Activated CD8-positive, alpha-beta memory T cell treated with anti-CD3 and anti-CD28 coated beads for 24 hours (primary cell): ENCODE measurements around the gene NXPH1.

Experiments used
- DNase-seq: peaks from one replicate; pipeline ENCODE4 v3.0.0-alpha.2; 2020

NXPH1 gene

DNA sequence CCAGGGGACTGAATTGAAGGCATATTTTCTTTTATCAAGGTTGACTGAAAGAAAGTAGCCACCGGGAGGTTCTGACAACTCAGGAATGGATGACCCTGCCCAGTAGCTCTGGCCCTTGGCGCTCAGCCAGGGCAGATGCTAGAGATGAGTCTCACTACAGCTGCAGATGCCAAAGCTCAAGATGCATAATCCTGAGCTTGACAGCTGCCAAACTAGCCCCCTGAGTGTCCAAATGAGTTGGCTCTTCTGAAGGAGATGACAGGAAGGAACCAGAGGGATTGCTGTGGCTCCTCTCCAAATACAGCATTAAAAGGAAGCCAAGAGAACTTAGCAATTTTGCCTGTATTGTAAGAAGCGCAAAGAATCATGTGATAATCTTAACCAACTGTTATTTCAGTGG is 78.4 kb downstream of the NXPH1 start:
- no peak for DNase-seq

GRCh38 chr7:8514781-8515519 is 81.5 kb downstream of the NXPH1 start:
- DNase-seq = no peak

DNA sequence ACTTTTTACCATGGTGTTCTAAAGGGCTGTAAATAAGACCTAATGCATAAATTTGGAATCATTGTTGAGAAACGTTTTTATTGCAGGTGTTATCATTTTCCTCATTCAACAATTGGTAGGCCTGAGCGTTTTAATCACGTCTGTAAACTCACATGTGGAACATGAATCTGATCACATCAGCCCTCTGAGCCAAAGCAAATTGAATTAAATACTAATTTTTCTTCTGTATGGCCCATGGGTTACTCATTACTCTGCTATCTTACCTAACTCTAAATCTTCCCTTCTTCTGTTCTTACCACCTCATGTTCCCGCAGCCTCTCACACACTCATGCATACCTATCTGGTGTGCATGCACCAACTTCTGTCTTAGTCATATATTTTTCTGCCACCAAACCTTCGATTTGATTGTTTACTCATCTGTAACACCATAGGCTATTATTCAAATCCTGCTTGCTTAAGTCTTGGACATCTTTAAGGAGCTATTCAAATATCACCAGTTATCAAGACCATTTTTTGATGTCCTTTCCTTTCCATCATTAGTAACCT is 82.3 kb downstream of the NXPH1 start:
- DNase-seq = no peak

DNA sequence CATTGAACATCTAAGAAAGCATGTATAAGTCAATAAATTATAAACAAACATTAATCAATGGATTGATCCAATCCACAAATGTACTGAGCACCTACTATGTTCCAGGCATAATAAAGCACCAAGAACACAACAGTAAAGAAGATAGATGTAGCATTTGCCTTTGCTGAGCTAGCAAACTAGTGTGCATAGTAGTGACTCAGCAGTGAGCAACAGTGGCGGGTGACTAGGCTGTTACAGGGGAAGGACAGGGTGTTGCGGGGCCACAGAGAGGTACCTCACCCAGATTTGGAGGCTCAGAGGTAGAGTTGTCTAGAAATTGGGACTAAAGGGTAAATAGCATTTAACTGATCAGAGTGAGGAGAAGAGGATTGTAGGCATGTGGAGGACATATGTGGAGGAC is 83.6 kb downstream of the NXPH1 start:
- DNase-seq = no peak

- DNase-seq = no peak
Measured at GRCh38 chr7:8528311-8528710, 94.9 kb downstream of the NXPH1 start.

GRCh38 chr7:8531991-8532515 is 98.6 kb downstream of the NXPH1 start:
- no peak for DNase-seq

DNA sequence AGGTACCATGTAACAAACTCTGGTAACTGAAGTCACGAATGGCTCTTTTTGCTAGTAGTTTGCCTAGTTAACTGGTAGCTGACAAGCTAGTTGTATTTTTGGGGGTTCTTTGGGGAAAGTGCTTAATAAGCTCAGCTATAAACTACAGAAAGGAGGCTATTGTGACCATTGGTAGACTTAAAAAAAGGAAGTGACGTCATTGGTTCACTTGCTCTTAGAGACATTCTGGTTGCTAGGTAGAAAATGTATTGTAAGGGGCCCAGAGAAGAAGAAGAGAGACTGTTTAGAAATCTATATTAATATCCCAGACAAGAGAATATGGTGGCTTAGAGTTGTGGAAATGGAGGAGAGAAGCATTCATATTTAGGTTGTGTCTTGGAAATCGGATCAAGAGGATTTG is 103.0 kb downstream of the NXPH1 start:
- no peak for DNase-seq

GRCh38 chr7:8549046-8549445 is 115.6 kb downstream of the NXPH1 start:
- no peak for DNase-seq

GRCh38 chr7:8560501-8560900 is 127.1 kb downstream of the NXPH1 start:
- no peak for DNase-seq

- DNase-seq = no peak
Measured at GRCh38 chr7:8561449-8561848, 128.0 kb downstream of the NXPH1 start.

GRCh38 chr7:8564281-8564680 is 130.9 kb downstream of the NXPH1 start:
- no peak for DNase-seq

- no peak for DNase-seq
Measured at GRCh38 chr7:8566016-8566415, 132.6 kb downstream of the NXPH1 start.

- no peak for DNase-seq
Measured at GRCh38 chr7:8567626-8568025, 134.2 kb downstream of the NXPH1 start.

GRCh38 chr7:8579661-8580194 is 146.3 kb downstream of the NXPH1 start:
- DNase-seq = no peak

- no peak for DNase-seq
Measured at GRCh38 chr7:8581842-8582241, 148.4 kb downstream of the NXPH1 start.

GRCh38 chr7:8582728-8583127 is 149.3 kb downstream of the NXPH1 start:
- DNase-seq = no peak

DNA sequence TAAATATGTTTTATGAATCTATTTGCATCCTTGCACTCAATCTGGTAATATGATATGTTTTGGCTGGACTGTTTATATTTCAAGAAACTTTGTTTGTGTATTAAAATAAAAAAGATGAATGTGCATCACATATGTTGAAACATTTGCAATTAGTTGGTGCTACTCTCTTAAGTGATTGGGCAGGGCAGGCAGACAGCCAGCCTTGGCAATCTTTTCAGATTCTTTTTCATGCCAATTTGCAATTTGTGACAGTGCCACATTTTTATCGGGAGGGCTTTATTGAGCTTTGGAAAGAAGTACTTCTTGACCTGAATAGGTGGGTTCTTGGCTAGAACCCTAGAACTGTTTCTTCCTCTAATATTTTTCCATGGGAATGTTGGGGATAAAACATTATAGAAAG is 152.2 kb downstream of the NXPH1 start:
- no peak for DNase-seq

DNA sequence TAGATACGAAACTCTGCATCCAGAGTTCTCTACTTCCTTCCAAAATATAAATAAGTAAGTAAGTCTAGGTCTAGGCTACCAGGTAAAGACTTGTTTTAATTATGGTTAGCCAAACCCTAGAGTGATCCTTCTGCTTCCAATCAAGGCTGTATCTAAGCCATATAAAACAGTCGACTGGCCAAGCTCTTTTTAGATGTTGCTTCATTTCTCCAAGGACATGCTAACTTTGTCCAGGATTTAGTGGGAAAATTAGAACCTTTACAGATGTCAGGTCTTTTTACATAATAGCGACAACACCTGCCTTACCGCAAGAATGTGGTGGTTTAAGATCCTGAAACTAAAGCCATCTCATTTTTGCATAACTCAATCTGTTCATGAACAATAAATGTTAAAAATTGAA is 156.8 kb downstream of the NXPH1 start:
- DNase-seq = no peak

- DNase-seq = no peak
Measured at GRCh38 chr7:8590791-8591190, 157.4 kb downstream of the NXPH1 start.

DNA sequence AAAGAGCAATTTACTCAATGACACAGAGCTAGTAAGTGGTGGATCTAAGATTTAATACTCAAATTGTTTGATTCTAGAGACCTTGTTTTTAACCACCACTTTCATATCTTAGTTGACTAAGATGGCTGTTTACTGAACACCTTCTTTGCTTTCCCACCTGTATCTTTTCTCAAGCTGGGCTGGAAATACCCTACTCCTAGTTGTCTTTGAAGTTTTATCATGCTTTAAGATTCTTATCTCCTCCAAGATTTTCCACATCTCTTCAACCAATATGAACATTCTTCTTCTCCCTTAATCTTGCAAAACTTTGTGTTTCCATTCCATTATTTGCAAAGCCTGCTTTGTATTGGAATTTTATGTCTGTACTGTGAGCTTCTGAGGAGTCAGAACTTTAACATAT is 157.9 kb downstream of the NXPH1 start:
- no peak for DNase-seq

DNA sequence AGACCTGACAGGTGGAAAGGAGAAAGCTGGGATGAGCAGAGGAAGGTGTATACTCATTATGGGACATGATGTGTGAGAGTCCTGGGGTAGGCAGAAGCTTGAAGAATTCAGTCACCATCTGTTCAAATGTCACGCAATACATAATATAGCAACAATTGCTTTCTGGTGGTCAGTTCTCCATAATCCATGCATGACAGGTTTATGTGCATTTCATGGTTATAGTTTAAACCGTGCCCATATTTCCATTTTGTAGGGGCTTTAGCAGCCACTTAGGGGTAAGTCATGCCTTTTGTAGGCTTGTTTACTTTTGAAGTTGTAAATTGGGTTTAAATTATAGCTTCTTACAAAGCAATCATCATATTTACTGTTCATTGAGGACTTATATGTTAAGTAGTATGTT is 158.8 kb downstream of the NXPH1 start:
- no peak for DNase-seq

- DNase-seq = no peak
Measured at GRCh38 chr7:8594115-8594514, 160.7 kb downstream of the NXPH1 start.

- no peak for DNase-seq
Measured at GRCh38 chr7:8597565-8597964, 164.2 kb downstream of the NXPH1 start.

GRCh38 chr7:8601121-8601520 is 167.7 kb downstream of the NXPH1 start:
- no peak for DNase-seq

GRCh38 chr7:8605221-8605620 is 171.8 kb downstream of the NXPH1 start:
- DNase-seq = no peak
